HFFc6 (cell line): Measurements from ENCODE around the gene PDCD6IP. TPM values are rescaled to one million over a fixed set of nuclear protein-coding genes. Genes with fewer than 3 reads are reported as not detected.

ENCODE experiments used
- DNase-seq: peaks from one replicate; pipeline ENCODE4 v3.0.0-alpha.2; 2018
- H3K27ac Mint-ChIP-seq: 2 replicates; pipeline ENCODE4 v1.8.0; 2020; ENCODE audit warnings: mild to moderate bottlenecking, mixed read lengths
- H3K27me3 Mint-ChIP-seq: 2 replicates; pipeline ENCODE4 v1.8.0; 2021; ENCODE audit warnings: mild to moderate bottlenecking, moderate library complexity, mixed read lengths; ENCODE audit not compliant: insufficient read depth
- H3K36me3 Mint-ChIP-seq: 2 replicates; pipeline ENCODE4 v1.8.0; 2021; ENCODE audit warnings: low read depth, mixed read lengths
- H3K4me1 Mint-ChIP-seq: 2 replicates; pipeline ENCODE4 v1.8.0; 2020; ENCODE audit warnings: low read depth, mixed read lengths
- H3K4me3 Mint-ChIP-seq: 2 replicates; pipeline ENCODE4 v1.8.0; 2020; ENCODE audit warnings: mild to moderate bottlenecking, moderate library complexity, mixed read lengths
- H3K9me3 Mint-ChIP-seq: 2 replicates; pipeline ENCODE4 v1.8.0; 2020; ENCODE audit warnings: mild to moderate bottlenecking, mixed read lengths
- total RNA-seq, 6 experiments: library from RNA; stranded (reverse); fragmentation: NEBNext Ultra II Directional; extraction: Animal tissue kit (Norgen Biotek cat#: 25700); gene quantifications; 2 replicates in 1 of 6; 3 replicates in 5 of 6; pipeline ENCODE4 v1.2.3, GENCODE V29; 2021
- TF ChIP-seq, protein P1 (sequence below): fragments of 200-600 bp; sonication (generic); IDR thresholded peaks from 2 replicates; pipeline ENCODE4 v1.5.0; 2021; ENCODE audit warnings: antibody characterized with exemption, mild to moderate bottlenecking

PDCD6IP gene
- total RNA-seq, 6 experiments from 2014 or later, result 229 to 251 (median 239) TPM

DNA sequence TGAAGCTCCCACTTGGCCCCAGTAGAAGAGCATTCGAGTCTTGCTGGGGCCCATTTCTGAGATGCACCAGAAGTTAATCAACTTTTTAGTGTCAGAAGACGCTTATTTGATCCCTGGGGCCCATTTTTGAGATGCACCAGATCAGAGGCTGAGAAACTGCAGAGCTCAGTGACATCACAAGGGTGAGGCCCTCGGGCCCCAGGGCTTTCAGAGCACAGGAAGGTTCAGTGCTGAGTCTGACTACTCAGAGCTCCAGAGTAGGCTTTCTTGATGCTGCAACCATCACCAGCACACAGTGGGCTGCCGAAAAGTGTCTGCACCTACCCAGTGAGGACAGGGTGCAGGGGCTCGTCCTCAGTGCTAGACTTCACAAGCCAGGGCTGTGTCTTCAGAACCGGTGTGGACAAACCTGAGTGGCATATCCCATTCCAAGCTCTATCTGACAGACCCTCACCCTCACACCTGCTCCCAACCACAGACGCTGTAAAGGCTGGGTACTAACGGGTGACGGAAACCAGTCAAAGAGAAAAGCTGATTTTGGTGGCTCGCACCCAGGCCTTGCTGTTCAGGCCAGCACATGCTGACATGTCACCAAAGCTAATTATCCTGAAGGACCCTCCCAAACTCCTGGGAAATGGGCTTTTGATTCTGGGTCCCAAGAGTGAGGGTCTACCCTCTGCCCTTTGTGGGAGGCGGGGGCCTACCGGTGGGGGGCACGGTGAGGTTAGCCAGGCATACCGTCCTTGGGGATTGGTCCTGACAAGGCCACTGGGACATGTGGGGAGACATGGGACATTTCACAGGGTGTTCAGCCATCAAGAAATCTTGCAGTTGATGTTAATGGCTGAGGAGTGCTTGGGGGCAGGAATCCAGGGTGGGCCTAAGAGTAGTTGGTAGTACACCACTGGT, 83.0 kb downstream of the PDCD6IP start:
- H3K36me3 Mint-ChIP-seq, result no peaks in the 10 kb centered on the region
- H3K4me1 Mint-ChIP-seq, result peaks cover 9% of the 10 kb centered on the region
- no peaks in the 10 kb centered on the region for H3K9me3 Mint-ChIP-seq
- DNase-seq, result no peak
- H3K27ac Mint-ChIP-seq, result no peak overlapping the region
- TF ChIP-seq, protein P1, sequence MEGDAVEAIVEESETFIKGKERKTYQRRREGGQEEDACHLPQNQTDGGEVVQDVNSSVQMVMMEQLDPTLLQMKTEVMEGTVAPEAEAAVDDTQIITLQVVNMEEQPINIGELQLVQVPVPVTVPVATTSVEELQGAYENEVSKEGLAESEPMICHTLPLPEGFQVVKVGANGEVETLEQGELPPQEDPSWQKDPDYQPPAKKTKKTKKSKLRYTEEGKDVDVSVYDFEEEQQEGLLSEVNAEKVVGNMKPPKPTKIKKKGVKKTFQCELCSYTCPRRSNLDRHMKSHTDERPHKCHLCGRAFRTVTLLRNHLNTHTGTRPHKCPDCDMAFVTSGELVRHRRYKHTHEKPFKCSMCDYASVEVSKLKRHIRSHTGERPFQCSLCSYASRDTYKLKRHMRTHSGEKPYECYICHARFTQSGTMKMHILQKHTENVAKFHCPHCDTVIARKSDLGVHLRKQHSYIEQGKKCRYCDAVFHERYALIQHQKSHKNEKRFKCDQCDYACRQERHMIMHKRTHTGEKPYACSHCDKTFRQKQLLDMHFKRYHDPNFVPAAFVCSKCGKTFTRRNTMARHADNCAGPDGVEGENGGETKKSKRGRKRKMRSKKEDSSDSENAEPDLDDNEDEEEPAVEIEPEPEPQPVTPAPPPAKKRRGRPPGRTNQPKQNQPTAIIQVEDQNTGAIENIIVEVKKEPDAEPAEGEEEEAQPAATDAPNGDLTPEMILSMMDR, result no peak
- no peak overlapping the region for H3K4me3 Mint-ChIP-seq
- peaks cover 1% of the 10 kb centered on the region; the same call in 1 of the 2 replicates for H3K27me3 Mint-ChIP-seq

DNA sequence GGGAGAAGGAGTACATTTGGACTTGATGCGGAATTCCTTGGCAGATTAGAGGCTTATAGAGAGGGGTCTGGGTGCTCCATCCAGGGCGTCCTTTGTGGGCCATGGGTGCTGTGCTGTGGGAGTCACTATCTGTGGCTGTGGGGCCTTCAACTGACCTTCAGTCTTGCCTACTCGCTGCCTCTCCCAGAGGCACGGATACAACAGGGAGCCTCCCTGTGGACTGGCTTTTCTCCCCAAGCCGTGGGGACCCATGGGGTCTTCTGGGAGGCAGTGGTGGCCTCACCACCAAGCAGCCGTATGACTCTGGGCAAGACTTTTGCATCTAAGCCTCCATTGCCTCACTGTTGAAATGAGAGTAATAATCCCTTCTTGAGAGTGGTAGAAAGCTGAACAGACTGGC, 83.9 kb downstream of the PDCD6IP start:
- Mint-ChIP-seq H3K4me3 (no peak overlapping the region), H3K9me3 (no peaks in the 10 kb centered on the region), H3K27ac (no peak overlapping the region), H3K4me1 (peaks cover 9% of the 10 kb centered on the region), H3K36me3 (no peaks in the 10 kb centered on the region), H3K27me3 (peaks cover 5% of the 10 kb centered on the region; the same call in 1 of the 2 replicates)
- TF ChIP-seq, protein P1, result no peak
- DNase-seq, result no peak

DNA sequence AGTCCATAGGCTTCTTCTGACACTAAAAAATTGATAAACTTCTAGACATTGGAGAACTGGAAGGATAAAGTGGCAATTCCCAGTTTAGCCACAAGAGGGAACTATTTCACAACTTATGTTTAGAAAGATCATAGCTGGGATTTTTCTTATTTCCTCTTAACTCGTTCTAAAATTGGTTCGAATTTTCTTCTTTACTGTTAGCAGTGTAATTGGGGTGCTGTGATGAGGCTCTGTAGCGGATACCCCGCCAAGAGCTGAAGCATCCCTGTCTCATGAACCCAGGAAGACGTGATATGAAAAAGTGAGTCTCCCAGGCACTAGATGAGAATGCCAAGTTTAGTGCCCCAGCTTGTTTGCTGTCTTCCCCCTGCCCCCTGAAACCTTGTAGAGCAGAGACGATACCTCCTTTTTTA, 85.1 kb downstream of the PDCD6IP start:
- Mint-ChIP-seq H3K9me3 (no peaks in the 10 kb centered on the region), H3K4me3 (peak overlapping the region; percentile 80), H3K36me3 (no peaks in the 10 kb centered on the region), H3K27ac (no peak overlapping the region), H3K4me1 (peaks cover 9% of the 10 kb centered on the region), H3K27me3 (peaks cover 16% of the 10 kb centered on the region; the same call in 1 of the 2 replicates)
- peak; percentile 41 for DNase-seq
- TF ChIP-seq, protein P1, result peak; percentile 97

DNA sequence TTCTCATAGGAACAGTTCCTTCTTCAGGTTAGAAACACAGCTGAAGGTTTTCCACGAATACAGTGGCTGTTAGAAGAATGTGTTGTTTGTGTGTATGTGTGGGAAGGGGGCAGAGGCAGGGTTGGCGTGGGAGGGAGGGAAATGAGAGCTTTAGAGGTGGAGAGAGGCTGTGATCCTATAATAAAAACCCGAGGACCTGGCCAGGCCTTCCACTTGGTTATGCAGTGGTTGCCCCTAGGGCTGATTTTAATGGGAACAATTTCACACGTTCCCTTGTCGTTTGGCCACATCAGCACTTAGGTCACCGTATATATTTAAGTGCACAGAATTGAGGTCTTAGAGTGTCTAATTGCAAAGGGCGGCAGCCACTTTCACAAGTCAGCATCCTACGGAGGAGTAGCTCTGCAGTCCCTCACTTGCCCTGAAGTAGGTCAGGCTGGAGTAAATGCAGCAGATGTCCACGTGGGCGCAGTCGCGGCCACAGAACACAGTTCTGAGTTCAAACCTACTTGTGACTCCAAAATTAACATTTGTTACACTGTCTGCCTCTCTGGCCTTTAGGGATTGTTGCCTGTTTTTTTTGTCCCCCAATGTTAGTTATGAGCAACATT, 85.6 kb downstream of the PDCD6IP start:
- Mint-ChIP-seq H3K9me3 (no peaks in the 10 kb centered on the region), H3K36me3 (no peaks in the 10 kb centered on the region), H3K27ac (no peak overlapping the region), H3K4me1 (peaks cover 9% of the 10 kb centered on the region), H3K27me3 (peaks cover 16% of the 10 kb centered on the region; the same call in 1 of the 2 replicates), H3K4me3 (peak overlapping the region; percentile 80)
- TF ChIP-seq, protein P1, result peak; percentile 72
- DNase-seq, result peak; percentile 54

DNA sequence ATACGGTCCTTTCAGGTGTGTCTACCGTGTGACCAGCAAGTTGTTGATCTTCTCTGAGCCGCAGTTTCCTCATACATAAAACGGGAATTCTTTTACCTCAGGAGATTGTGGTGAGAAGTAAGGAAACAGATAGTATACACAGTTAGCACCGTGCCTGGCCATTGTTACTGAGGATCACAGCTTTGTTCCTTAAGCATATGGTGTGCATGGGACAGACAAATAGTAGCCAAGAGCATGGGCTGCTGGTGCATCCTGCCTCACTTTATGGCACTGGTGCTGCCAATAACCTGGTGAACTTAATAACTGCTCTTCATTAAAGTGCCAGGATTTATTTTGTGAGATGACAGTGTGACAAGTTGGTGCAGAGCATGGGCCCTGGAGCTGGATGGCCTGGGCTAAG, 86.3 kb downstream of the PDCD6IP start:
- Mint-ChIP-seq H3K9me3 (no peaks in the 10 kb centered on the region), H3K4me3 (no peak overlapping the region), H3K36me3 (no peaks in the 10 kb centered on the region)

More for the DNA sequence above, 86.3 kb downstream of the PDCD6IP start:
- Mint-ChIP-seq H3K27ac (no peak overlapping the region), H3K27me3 (peaks cover 18% of the 10 kb centered on the region), H3K4me1 (peaks cover 9% of the 10 kb centered on the region)
- no peak for DNase-seq
- TF ChIP-seq, protein P1, result no peak
